GM11168 (cell line): ENCODE measurements around the gene MRGPRX3.

Experiments used
- in situ Hi-C: fragments of 300-500 bp; cut with MboI; formaldehyde crosslinking; loops from one replicate; pipeline ENCODE4 v1.12.0; 2022; ENCODE audit warnings: low sequenced_read_pairs; ENCODE audit not compliant: unreplicated experiment

MRGPRX3 gene

GRCh38 chr11:18145837-18146236 is 13.5 kb downstream of the MRGPRX3 start:
- in situ Hi-C loops = no loop called here

GRCh38 chr11:18151581-18151980 is 19.2 kb downstream of the MRGPRX3 start:
- in situ Hi-C loops = no loop called here

GRCh38 chr11:18168372-18168771 is 36.0 kb downstream of the MRGPRX3 start:
- in situ Hi-C loops = no loop called here

GRCh38 chr11:18171377-18172000 is 39.1 kb downstream of the MRGPRX3 start:
- in situ Hi-C loops = no loop called here

- in situ Hi-C loops = no loop called here
Measured at GRCh38 chr11:18172666-18173065, 40.3 kb downstream of the MRGPRX3 start, which contains the start of gene MRGPRX4. TSS of gene MRGPRX4 (plus strand) at chr11:18172837. CDS start at chr11:18173257, 420 bp downstream.

GRCh38 chr11:18173225-18173866 is 41.0 kb downstream of the MRGPRX3 start:
- in situ Hi-C loops = no loop called here
